ENCODE data around the gene POMT2.

The POMT2 gene

DNA sequence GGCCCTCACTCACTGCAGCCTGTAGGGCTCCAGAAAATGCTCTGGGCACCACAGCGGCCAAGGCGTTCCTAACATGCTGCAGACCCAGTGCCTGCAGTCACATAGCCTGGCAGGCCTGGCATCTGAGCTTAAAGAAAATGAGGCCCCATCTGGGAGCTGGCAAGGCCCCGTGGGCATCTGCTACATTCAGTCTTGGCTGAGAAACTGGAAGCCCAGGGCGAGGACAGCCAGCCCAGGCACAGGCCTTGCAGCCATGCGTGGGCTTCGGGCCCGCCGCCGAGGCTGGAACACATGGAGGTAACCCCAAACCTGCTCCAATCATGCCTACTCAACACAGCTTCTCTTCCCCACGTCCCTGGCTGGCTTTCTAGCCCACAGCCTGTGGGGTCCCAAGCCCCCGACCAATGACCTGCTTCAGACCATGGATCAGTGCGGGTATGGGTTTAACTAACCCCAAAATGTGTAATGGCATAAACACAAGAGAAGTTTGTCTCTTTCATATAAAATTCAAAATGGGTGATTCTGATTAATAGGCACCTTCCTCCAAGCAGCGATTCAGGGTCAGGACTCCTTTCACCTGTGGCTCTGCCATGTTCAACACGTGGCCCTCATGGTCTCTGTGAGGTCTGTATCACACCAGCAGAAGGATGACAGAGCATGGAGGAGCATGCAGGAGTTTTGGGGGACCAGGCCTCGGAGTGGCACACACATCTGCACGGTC lies 56.1 kb downstream of the POMT2 start:
- Histone ChIP-seq H3K4me1 (ENCODE audit: insufficient read depth, low read length) (no peaks in the 10 kb centered on the region), H3K27me3 (ENCODE audit: control insufficient read depth in 1 of 2, insufficient read depth in 2 of 2, low read length in 2 of 2) (peaks cover 4 to 15% of the 10 kb centered on the region in 2 donors), H3K9ac (ENCODE audit: low read length) (no peak overlapping the region), H3K4me3 (ENCODE audit: low read depth in 1 of 2, low read length in 2 of 2) (no peak overlapping the region), H3K36me3 (ENCODE audit: insufficient read depth, low read length) (no peaks in the 10 kb centered on the region), H3K27ac (ENCODE audit: low read depth, low read length) (no peak overlapping the region), H3K9me3 (ENCODE audit: low read length) (peaks cover 6% of the 10 kb centered on the region)

DNA sequence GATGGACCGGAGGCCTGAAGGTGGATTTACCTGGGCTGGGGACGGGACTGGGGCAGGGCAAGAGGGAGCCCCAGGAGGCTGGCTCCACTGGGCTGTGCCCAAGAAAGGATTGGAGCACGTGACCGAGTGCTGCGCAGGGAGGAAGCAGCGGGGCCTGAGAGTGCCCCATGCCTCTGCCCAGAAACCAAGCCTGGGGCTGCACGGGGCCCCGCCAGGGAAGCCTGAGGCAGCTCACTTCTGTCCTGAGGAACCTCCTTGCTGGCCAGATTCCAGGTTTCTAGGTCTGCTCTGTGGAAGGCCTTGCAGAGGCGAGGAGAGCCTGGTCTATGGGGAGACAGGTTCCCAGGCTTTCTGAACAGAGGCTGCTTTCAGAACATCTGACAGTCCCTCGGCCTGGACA lies 60.1 kb downstream of the POMT2 start:
- Histone ChIP-seq H3K9me3 (ENCODE audit: low read length) (no peaks in the 10 kb centered on the region), H3K4me1 (ENCODE audit: insufficient read depth, low read length) (no peaks in the 10 kb centered on the region), H3K27me3 (ENCODE audit: control insufficient read depth in 1 of 2, insufficient read depth in 2 of 2, low read length in 2 of 2) (peaks cover 0 to 13% of the 10 kb centered on the region in 2 donors), H3K4me3 (ENCODE audit: low read depth in 1 of 2, low read length in 2 of 2) (no peak overlapping the region), H3K9ac (ENCODE audit: low read length) (no peak overlapping the region), H3K36me3 (ENCODE audit: insufficient read depth, low read length) (no peaks in the 10 kb centered on the region), H3K27ac (ENCODE audit: low read depth, low read length) (no peak overlapping the region)

DNA sequence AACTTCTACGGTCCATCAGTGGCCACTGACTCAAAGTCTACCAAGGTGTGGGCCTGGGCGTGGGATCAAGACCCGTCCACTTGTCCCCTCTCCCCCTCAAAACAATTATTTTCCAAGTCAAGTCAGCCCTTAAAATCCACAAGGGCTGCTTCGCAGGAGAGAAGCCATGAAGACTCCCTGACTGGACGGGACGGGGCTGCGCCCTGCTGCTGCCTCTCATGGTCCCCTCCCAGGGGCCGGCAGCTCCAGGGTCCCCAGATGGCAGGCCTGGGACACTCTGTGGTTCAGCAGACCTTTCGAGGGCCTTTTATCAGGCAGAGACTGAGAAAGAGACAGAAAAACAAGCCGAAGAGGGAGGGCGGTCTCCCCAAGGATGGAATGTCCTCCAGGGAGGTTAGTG lies 60.5 kb downstream of the POMT2 start:
- H3K4me1 ChIP-seq (ENCODE audit: insufficient read depth, low read length), result no peaks in the 10 kb centered on the region
- no peaks in the 10 kb centered on the region for H3K9me3 ChIP-seq (ENCODE audit: low read length)
- no peak overlapping the region for H3K4me3 ChIP-seq (ENCODE audit: low read depth in 1 of 2, low read length in 2 of 2)
- no peak overlapping the region for H3K9ac ChIP-seq (ENCODE audit: low read length)
- no peak overlapping the region for H3K27ac ChIP-seq (ENCODE audit: low read depth, low read length)
- no peaks in the 10 kb centered on the region for H3K36me3 ChIP-seq (ENCODE audit: insufficient read depth, low read length)
- H3K27me3 ChIP-seq (ENCODE audit: control insufficient read depth in 1 of 2, insufficient read depth in 2 of 2, low read length in 2 of 2), result peaks cover 0 to 13% of the 10 kb centered on the region in 2 donors

DNA sequence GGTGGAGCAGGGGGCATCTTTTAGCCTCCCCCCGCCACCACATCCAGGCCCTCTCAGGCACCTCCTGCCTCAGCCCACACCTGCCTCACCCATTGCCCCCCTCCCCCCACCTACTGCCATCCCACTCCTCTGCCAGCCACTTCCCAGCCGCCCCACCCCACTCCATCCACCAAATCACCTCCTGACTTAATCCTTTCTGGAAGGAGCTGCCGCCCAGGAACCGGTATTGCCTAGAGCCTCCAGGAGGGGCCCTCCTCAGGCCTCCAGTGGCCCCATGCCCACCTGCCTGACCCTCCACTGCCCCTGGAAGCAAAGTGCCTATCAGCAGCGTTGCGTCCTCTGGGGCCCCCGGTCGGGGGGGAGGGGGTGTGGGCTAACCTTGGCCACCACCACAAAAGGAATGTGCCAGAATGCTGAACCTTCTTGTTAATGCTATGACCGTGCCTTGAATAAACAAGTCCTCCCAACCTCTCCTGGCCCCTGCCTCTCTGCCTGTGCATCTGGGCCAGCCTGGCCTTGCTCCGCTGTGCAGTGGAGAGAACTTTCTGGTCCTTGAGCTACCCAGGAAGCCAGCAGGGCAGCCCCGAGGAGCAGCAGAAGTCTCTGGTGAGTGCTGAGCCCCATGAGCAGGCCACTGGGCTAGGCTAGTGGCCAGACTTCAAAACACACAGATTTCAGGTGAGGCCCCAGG lies 61.5 kb downstream of the POMT2 start:
- Histone ChIP-seq H3K27ac (ENCODE audit: low read depth, low read length) (no peak overlapping the region), H3K4me3 (ENCODE audit: low read depth in 1 of 2, low read length in 2 of 2) (no peak overlapping the region), H3K4me1 (ENCODE audit: insufficient read depth, low read length) (no peaks in the 10 kb centered on the region), H3K9ac (ENCODE audit: low read length) (no peak overlapping the region), H3K9me3 (ENCODE audit: low read length) (no peaks in the 10 kb centered on the region), H3K36me3 (ENCODE audit: insufficient read depth, low read length) (no peaks in the 10 kb centered on the region), H3K27me3 (ENCODE audit: control insufficient read depth in 1 of 2, insufficient read depth in 2 of 2, low read length in 2 of 2) (peaks cover 0 to 13% of the 10 kb centered on the region in 2 donors)

DNA sequence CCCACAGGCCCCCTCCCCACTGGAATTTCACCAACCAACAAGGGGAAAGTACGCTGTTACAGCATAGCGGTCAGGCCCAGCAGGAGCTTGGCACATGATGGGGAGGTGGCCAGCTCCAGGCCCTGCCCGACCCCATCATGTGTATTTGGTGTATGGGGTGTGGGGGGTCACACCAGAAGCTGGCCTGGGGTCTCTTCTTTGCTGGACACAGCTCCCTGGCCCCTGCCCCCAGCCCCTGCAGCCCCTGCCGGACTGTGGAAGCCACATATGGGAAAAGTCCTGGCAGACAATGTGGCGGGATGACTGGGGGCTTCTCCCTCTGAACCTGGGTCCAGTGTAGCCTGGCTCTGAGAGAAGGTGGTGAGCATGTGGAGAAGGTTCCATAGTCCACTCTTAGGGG lies 62.1 kb downstream of the POMT2 start:
- Histone ChIP-seq H3K4me3 (ENCODE audit: low read depth in 1 of 2, low read length in 2 of 2) (no peak overlapping the region), H3K27ac (ENCODE audit: low read depth, low read length) (no peak overlapping the region), H3K36me3 (ENCODE audit: insufficient read depth, low read length) (no peaks in the 10 kb centered on the region), H3K9me3 (ENCODE audit: low read length) (no peaks in the 10 kb centered on the region), H3K9ac (ENCODE audit: low read length) (no peak overlapping the region), H3K4me1 (ENCODE audit: insufficient read depth, low read length) (no peaks in the 10 kb centered on the region), H3K27me3 (ENCODE audit: control insufficient read depth in 1 of 2, insufficient read depth in 2 of 2, low read length in 2 of 2) (peaks cover 0 to 13% of the 10 kb centered on the region in 2 donors)

DNA sequence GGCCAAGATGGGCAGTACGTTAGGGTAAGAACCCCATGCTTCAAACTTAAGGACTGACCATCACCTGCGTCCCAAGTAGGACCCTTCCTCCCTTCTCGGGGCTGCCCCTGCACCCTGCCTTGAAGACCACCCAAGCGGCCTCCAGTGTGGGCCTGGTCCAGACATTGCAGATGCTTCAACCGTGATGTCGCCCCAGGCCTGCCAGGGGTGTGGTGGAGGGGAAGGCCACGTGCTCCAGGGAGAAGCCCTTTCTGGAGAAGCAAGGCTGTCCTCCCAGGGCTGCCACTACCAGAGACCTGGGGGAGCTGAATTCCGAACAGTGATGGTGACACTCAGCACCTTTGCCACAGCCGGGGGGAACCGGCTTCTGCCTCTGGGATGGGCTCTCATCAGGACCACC lies 63.0 kb downstream of the POMT2 start:
- no peaks in the 10 kb centered on the region for H3K36me3 ChIP-seq (ENCODE audit: insufficient read depth, low read length)
- H3K4me3 ChIP-seq (ENCODE audit: low read depth in 1 of 2, low read length in 2 of 2), result no peak overlapping the region
- H3K27ac ChIP-seq (ENCODE audit: low read depth, low read length), result no peak overlapping the region
- peaks cover 0 to 13% of the 10 kb centered on the region in 2 donors for H3K27me3 ChIP-seq (ENCODE audit: control insufficient read depth in 1 of 2, insufficient read depth in 2 of 2, low read length in 2 of 2)
- H3K9me3 ChIP-seq (ENCODE audit: low read length), result no peaks in the 10 kb centered on the region
- no peaks in the 10 kb centered on the region for H3K4me1 ChIP-seq (ENCODE audit: insufficient read depth, low read length)
- H3K9ac ChIP-seq (ENCODE audit: low read length), result no peak overlapping the region

DNA sequence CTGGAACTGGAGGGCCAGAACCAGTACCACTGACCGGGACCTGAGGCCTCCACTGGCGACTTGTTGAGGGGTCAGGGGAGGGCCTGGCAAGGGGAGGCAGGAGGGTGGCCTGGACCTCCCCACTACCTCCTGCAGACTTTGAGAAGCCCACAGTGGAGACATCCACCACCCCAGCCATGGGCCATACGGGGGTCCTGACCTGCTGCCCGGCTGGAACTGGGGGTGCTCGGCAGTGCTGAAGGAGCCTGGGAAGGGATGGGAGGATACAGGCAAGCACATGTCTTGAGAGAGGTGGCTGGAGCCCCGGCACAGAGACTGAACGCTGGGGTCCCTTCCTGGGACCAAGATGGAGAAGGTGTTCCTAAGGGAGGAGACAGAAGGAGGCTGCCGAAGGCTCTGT lies 64.0 kb downstream of the POMT2 start:
- no peak overlapping the region for H3K27ac ChIP-seq (ENCODE audit: low read depth, low read length)
- H3K27me3 ChIP-seq (ENCODE audit: control insufficient read depth in 1 of 2, insufficient read depth in 2 of 2, low read length in 2 of 2), result peaks cover 0 to 13% of the 10 kb centered on the region in 2 donors
- no peak overlapping the region for H3K4me3 ChIP-seq (ENCODE audit: low read depth in 1 of 2, low read length in 2 of 2)
- H3K9ac ChIP-seq (ENCODE audit: low read length), result no peak overlapping the region
- H3K9me3 ChIP-seq (ENCODE audit: low read length), result no peaks in the 10 kb centered on the region
- H3K36me3 ChIP-seq (ENCODE audit: insufficient read depth, low read length), result no peaks in the 10 kb centered on the region
- H3K4me1 ChIP-seq (ENCODE audit: insufficient read depth, low read length), result no peaks in the 10 kb centered on the region

DNA sequence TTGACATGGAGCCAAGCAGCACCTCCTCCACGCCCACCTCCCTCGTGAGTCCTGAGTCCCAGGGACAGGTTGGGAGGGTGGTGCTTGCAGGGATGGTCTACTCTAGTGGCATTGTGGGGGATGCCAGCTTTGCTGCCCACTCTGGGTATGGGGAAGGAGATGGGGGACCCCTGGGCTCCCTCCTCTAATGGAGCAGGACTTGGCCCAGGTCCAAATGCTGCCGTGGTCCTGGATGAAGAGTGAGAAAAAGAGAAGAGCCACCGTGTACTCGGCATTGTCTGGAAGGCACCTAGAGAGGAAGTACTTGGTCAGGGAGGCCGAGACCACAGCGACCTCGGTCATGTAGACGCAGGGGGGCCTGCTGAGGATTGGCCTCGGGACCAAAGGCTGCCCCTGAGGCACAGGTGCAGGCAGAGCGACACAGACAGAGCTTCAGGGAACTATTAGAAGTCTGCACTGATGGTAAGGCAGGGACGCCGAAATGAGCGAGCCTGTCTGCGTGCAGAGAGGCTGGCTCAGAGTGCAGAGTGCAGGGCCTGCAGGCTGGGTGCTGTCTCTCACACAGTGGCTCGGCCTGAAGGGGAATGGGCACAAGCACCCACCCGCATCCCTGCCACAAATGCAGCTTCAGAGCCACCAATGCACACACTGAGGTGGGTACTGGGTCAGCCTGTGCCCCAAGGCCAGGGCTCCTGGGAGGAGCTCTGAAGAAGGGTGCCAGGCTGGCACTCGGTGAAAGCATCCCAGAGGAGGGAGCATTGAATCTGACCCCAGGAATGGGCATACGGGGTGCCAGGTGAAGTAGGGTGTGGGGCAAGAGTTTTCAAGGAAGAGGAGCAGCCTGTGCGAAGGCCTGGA lies 67.1 kb downstream of the POMT2 start:
- no peaks in the 10 kb centered on the region for H3K4me1 ChIP-seq (ENCODE audit: insufficient read depth, low read length)
- H3K27me3 ChIP-seq (ENCODE audit: control insufficient read depth in 1 of 2, insufficient read depth in 2 of 2, low read length in 2 of 2), result peaks cover 0 to 6% of the 10 kb centered on the region in 2 donors
- no peak overlapping the region for H3K4me3 ChIP-seq (ENCODE audit: low read depth in 1 of 2, low read length in 2 of 2)
- no peak overlapping the region for H3K9ac ChIP-seq (ENCODE audit: low read length)
- no peaks in the 10 kb centered on the region for H3K36me3 ChIP-seq (ENCODE audit: insufficient read depth, low read length)
- H3K27ac ChIP-seq (ENCODE audit: low read depth, low read length), result no peak overlapping the region
- no peaks in the 10 kb centered on the region for H3K9me3 ChIP-seq (ENCODE audit: low read length)

DNA sequence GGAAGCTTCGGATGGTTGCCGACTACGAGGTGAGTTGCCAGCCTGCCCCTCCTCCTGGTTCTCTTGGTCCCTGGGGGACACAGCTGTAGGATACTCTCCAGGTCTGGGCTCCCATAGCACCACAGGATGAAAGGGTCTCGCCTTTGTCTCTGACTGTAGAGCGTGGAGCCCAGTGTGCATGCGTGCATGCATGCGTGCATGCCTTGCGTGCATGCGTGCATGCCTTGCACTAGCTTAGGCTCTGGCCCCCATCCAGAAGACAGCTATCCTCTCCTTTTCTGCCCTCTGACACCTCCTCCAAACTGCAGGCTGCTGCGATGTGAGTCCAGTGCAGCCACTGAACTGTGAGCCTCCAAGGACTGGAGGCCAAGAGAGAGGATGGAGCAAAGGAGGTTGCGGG lies 68.8 kb downstream of the POMT2 start:
- no peak overlapping the region for H3K9ac ChIP-seq (ENCODE audit: low read length)
- no peaks in the 10 kb centered on the region for H3K27me3 ChIP-seq (ENCODE audit: control insufficient read depth in 1 of 2, insufficient read depth in 2 of 2, low read length in 2 of 2)
- H3K4me3 ChIP-seq (ENCODE audit: low read depth in 1 of 2, low read length in 2 of 2), result no peak overlapping the region
- no peak overlapping the region for H3K27ac ChIP-seq (ENCODE audit: low read depth, low read length)
- no peaks in the 10 kb centered on the region for H3K9me3 ChIP-seq (ENCODE audit: low read length)
- no peaks in the 10 kb centered on the region for H3K36me3 ChIP-seq (ENCODE audit: insufficient read depth, low read length)
- no peaks in the 10 kb centered on the region for H3K4me1 ChIP-seq (ENCODE audit: insufficient read depth, low read length)

DNA sequence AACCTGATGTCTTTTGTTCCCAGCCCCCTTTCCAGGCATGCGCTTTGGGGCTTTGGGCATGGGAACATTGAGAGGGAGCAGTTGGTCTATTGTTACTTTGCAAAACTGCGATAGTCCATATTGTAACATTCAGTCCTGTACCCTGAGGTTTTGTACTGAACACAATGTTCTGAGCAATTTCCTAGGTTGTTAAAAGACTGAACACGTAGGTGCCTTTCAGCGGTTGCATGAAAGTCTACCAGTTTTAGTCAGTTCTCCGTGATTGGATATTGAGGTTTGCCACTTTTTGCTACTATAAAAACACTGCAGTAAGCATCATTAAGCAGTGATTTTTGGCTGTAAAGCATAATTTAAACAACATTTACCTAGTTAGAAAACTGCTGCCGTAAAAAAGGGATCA lies 69.8 kb downstream of the POMT2 start:
- Histone ChIP-seq H3K27me3 (ENCODE audit: control insufficient read depth in 1 of 2, insufficient read depth in 2 of 2, low read length in 2 of 2) (no peaks in the 10 kb centered on the region), H3K9me3 (ENCODE audit: low read length) (no peaks in the 10 kb centered on the region), H3K4me3 (ENCODE audit: low read depth in 1 of 2, low read length in 2 of 2) (no peak overlapping the region)

DNA sequence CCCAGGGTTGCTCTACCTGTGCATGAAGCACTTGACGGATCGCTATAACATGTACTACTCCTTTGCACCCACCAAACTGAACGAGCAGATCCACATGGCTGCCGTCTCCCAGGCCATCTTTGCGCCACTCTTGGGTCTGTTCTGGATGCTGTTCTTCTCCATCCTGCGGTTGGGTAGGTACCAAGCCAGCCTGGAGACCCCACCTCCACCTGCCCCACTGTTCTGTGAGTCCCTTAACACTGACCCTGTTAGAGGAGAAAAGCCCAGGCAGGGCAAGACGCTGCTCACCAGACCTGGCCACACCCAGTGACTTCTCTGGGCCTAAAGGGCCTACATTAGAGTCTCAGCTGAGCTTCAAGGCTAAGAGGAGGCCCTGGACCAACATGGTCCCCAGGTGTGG lies 71.4 kb downstream of the POMT2 start:
- Histone ChIP-seq H3K27me3 (ENCODE audit: control insufficient read depth in 1 of 2, insufficient read depth in 2 of 2, low read length in 2 of 2) (no peaks in the 10 kb centered on the region), H3K9me3 (ENCODE audit: low read length) (no peaks in the 10 kb centered on the region), H3K4me3 (ENCODE audit: low read depth in 1 of 2, low read length in 2 of 2) (no peak overlapping the region), H3K9ac (ENCODE audit: low read length) (no peak overlapping the region), H3K27ac (ENCODE audit: low read depth, low read length) (no peak overlapping the region), H3K4me1 (ENCODE audit: insufficient read depth, low read length) (no peaks in the 10 kb centered on the region), H3K36me3 (ENCODE audit: insufficient read depth, low read length) (no peaks in the 10 kb centered on the region)

More for the DNA sequence above, 69.8 kb downstream of the POMT2 start:
- Histone ChIP-seq H3K36me3 (ENCODE audit: insufficient read depth, low read length) (no peaks in the 10 kb centered on the region), H3K4me1 (ENCODE audit: insufficient read depth, low read length) (no peaks in the 10 kb centered on the region), H3K9ac (ENCODE audit: low read length) (no peak overlapping the region), H3K27ac (ENCODE audit: low read depth, low read length) (no peak overlapping the region)

Data from muscle layer of colon (tissue), 2 donors.